ENCODE measurements around the gene LGI2.
"Not testable (repeated sequence)": the region's sequence is repeated elsewhere in the genome, so short reads cannot be mapped to it uniquely, and the experiment has no call there.

Gene LGI2

DNA sequence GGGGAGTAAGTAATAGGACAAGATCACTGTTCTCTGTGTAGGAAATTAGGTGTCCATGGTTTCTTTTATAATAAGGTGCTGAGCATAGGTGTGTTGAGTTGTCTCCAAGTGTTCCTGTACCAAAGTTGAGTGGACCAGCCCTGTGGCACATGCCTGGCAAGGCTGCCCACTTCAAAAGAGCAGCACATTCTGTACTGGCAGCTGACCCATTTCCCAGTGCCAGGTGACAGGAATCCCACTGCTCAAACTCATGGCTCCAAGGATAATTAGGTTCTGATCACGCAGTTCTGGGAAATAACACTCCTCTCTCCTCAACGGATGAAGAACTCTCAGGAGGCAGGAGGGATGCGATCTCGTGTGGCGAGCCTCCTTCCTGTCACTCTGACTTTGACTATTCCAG, 12.8 kb upstream of the LGI2 start:
- DNase-seq: no peak

DNA sequence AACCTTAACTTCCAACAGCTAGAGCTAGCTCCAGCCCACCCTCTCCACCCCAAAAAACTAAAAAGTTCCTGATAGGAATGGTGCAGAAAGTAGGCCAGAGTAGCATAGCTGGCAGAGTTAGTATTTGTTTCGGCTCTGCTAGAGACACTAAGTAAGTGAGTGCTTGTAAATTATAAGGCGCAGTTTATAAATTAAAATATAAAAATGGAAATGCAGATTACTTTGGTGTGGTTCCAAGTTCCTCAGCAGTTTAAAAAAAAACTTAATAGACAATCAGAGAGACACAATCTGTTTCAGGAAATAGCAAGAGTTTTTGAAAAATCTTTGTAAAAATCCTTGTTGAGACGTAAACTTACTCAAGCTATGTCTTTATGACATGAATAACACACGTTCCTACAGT, 2.8 kb upstream of the LGI2 start:
- DNase-seq: no peak

DNA sequence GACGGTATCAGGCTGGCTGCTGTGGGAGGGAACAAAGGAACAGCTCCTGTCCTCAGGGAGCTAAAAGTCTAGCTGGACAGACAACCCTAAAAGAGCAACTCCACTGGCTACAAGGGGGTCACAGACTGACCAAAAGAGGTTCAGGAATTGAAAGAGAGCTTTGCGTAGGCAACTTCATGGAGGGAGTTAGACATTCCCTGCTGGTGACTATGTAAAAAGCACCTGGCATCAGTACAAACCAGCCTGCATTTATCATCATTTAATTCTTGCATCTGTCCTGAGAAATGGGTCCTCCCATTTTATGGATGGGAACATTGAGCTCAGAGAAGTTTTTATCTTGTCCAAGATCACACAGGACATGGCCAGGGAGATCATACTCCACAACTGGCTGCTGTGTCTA, 1.4 kb upstream of the LGI2 start:
- no peak for DNase-seq

GRCh38 chr4:25031077-25031621, 403 bp upstream of the LGI2 start:
- no peak for DNase-seq

DNA sequence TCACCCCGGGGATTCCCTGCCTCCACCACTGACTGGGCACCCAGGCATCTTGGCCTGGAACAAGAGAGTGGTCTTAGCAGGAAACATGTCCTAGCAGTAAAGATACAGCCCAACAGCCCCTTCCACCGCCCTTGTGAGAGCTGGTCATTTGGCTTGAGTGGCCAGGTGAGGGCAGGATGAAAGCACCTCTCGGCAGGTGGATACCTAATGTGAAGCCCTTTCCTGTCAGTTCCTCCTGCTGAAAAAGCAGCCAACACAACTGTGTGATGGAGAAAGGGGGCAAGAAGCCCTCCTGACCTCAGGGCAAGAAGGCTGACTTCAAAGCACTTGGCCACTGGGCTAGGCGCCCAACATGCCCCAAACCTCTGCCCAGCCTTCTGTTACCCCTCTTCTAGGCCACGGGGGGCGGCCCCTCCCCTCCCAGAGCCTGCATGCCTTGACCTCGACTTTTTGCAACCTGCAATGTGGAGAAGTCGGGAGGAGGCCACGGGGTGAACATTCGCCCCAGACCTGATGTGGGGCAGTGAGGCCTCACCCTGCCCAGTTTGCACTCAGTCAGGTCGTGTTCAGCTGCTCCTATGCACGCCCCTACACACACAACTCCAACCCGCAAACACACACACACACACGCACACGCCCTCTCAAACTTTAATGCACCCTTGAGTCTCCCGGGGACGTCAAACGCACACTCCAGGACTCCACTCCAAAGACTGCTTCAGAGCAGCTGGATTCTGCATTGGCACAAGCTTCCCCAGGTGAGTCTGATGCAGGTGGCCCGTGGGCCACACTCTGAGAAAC, 1.1 kb downstream of the LGI2 start:
- no peak for DNase-seq

DNA sequence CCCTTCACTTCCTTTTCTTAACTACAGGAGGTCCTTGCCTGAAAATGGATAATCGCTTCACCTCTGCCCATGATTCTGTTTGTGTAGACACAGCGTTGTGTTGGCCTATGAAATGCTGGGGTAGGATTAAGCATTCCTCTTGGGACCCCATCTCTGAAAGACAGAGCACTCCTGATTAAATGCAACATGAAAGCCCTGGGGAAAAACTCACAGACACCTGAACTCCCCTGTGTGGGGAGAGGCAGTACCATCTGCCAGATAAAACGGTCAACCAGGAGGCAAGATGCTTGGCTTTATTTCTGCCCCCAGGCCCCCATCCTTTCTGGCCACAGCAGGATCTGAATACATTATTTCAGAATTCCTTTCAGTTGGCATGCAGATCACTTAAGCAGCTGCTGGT, 1.9 kb downstream of the LGI2 start:
- no peak for DNase-seq

- DNase-seq: no peak
Observed at GRCh38 chr4:25022766-25023165, 8.0 kb downstream of the LGI2 start.

DNA sequence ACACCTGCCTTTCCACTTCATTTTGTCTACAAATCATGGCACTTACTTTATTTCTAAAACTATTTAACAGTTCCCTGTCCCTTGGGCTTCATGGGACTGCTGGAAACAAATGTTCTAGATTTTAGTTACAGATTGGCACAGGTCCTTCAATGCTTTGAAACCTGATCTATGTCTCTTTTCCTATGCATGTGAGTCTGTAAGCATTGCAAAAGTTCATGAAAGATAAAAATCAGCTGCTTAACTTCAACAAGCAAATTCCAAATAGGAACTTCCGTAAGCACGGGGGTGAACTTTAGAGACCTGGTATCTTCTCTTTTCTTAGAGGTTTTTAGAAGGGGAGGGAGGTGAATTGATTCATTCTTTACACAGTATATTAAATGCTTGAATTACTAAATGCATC, 9.5 kb downstream of the LGI2 start:
- no peak for DNase-seq

DNA sequence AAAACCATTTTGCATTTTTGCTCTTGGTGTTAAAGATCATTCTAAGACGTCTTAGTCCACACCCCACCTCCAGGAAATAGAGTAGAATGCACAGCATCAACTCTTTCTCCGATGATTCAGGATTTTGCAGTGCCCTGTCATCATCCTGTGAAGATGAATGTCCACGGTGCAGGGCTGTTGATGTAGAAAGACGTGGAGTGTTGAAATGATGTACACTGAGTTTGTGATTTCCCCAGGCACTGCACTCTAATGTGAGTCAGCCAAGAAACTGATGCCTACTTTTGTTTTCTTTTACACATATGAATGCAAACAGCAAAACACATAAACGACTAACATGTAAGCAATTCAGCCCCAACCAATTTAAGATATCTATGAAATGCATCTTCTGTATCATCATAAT, 10.5 kb downstream of the LGI2 start:
- no peak for DNase-seq

- DNase-seq: no peak
Observed at GRCh38 chr4:25019501-25019900, 11.2 kb downstream of the LGI2 start.

DNA sequence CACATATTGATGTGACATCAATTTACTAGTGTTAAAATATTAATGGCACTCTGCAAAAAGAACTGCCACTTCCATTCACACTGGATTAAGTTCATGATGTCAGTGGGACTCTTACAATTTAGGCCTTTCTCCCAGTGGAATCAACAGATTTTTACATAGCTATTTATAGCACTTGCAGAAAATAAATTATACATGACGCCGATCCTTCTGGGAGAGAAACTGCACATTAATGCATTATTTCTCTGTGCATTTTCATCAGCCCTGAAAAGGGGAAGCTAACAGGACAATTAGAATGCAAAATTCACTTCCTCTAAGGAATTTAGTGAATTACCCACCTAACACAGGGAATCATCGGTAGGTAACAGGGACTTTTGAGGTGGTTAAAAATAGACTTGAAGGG, 15.7 kb downstream of the LGI2 start:
- no peak for DNase-seq

GRCh38 chr4:25014662-25014983, 16.1 kb downstream of the LGI2 start:
- not testable (repeated sequence) for DNase-seq

DNA sequence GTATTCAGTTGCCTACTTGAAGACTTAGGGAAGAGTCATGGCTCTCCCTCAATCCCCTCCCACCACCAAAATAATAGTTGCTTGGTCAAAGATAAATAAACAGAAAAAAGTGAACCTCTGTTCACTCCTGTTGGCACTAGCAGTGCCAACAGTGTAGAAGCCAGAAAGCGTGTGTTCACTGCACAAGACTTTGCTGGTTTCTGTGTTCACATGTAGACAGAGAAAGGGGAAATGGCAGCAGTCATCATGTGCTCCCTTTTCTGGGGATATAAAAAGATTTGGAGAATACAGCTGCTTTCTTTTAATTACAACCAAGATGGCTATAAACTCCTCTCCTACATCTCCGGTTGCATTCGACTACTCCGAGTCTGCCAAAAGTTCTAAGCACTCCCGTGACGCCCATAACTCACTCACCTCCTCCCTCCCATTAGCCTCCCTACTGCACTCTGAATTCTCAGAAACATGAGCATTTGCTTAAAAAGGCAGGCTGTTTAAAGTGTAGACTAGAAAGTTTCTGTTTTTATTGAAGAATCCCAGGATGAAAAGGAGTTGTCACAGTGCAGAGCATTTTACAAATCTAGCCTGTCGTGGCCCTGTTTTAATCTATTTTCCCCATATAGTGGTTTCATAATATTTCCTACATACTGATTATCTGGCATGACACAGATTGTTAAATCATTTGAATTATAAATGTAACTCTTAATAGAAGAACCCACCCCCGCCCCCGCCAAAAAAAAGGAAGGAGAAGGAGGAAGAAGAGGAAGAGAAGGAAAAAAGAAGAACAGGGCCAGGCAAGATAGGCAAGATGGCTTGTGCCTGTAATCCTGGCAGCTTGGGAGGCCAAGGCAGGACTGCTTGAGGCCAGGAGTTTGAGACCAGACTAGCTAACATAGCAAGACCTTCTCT, 16.7 kb downstream of the LGI2 start:
- no peak for DNase-seq

DNA sequence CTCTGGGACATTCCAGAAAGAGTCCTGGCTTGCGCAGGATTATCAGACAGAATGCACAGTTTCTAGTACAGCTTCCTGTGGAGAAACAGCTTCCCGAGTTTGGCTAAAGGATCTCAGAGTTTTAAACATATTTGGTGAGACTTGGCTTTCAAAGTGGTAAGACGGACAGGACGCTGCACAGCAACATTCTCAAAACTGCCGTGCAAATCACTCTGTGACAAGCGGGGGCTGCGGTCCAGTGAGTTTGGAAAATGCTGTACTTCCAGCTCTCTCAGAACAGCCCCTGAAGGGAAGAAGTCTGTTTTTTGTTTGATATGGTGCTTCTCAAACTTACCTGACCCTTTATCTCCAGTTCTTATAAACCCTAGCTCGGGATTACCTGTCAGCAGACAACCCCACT, 18.1 kb downstream of the LGI2 start:
- DNase-seq: no peak

DNA sequence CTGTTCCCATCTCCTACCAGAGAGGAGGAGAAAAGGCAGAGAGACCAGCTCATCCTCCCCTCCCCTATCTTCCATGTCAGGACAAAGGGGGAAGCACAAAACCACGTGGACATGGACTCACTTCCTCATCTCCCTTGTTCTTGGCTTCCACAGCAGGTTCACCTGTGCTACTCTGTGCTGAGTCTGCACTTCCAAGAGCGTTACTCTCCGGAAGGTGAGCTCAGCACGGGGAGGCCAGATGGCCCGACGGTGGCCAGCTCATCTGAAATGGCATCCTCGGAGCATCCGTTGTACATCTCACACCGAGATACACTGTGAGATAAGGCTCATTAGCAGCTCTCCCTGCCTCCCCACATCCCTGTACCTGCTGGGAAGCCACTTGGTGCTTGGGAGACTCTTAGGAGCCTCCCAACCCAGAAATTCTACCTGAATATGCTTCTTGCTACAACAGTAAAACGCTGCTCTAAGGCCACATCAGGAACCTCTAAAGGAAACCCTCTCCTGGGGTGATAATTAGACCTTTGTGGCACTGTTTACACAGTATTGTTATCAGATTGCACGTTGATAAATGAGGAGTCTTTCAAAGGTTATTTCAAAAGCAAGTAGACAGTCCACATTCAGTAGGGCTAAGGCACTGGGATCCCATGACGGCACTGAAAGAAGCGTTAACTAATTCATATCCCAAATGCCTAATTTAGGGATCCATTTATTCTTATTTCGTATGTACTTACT, 19.4 kb downstream of the LGI2 start:
- no peak for DNase-seq

GRCh38 chr4:25007598-25007997, 23.1 kb downstream of the LGI2 start:
- no peak for DNase-seq

- DNase-seq: no peak
Observed at GRCh38 chr4:25002681-25003080, 28.1 kb downstream of the LGI2 start.

DNA sequence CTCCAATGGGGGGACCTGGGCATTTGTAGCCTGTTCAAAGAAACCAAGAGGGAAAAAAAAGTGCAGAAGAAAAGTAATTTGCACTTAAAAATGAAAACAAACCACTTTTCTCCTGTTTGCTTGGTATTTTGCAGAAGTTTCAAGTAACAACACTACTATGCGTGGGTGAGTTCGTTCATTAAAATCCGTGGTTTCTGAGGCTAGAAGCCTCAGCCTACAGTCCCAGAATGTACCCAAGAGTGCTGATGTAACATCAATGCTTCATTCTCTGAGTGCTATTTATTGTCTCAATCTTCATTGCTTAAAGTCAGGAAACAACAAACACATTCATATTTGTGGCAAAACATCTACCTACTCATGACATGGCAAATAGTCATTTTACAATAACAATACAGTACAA, 29.2 kb downstream of the LGI2 start:
- no peak for DNase-seq

DNA sequence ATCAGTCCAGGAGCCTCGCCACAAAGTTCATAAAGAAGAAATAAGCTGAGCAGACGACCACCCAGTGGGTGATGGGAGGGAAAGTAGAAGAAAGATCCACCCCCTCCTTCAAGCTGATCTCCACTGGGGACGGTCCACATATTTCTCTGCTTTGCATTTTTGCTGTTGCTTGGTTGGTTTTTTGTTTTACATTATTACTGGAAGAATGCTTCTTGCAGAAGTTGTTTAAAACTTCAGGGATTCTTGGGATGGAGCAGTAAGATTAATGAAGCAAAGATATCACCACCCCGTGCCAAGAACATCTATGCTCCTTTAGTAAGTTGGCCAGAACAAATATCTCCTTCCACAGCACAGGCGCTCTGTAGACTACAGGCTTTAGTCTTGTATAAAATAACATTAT, 30.1 kb downstream of the LGI2 start:
- DNase-seq: no peak

- no peak for DNase-seq
Observed at GRCh38 chr4:24999392-25000089, 31.2 kb downstream of the LGI2 start.

DNA sequence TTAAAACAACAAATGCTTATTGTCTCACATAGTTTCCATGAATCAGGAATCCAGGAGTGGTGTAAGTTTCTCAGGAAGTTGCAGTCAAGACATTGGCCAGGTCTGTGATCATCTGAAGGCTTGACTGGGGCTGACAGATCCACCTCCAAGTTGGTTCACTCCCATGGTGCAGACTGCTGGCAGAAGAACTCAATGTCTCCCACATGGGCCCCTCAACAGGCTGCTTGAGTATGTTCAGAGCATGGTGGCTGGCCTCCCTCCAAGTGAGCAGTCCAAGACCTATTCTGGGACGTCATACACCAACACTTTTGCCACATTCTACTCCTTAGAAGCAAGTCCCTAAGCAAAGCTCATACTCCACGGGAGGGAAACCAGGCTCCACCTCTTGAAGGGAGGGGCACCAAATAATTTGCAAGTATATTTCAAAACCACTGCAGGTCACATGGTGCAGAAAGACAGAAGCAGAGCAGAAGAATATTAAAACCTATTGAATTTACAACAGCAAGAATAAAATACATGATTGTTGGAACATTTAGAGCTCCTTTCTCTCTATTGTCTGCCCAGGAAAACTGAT, 35.3 kb downstream of the LGI2 start:
- DNase-seq: no peak

DNA sequence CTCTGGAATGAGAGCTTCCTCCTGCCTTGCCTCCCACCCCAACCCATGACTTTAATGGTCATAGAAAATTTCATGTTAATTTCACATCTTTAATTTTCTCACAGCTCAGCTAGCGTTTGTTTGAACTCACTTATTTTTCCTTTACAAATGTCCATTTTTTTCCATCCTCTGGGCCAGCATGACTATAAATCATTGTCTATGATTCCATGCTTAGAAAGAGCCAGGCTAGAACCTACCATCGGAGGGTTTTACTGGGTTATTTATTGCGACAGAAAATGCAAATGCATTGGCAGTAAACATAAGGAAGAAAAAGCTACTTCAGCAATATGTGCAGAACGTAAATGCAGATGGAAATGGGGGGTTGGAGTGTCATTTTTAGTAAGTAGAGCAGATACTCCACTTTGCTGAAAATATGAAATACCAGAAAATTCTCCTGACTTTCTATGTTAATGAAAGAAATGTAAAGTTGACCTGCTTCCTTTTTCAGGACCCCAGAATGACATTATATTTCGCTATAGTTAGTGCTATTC, 37.1 kb downstream of the LGI2 start:
- no peak for DNase-seq
